Measurements from ENCODE around the gene MTMR10. TPM values are rescaled to one million over a fixed set of nuclear protein-coding genes. Genes with fewer than 3 reads are reported as not detected.

MTMR10 gene
- total and polyA plus RNA-seq, 2 donors (not counting 1 experiment from before 2014, with no cell fraction given) = 17.3 to 44.6 TPM

DNA sequence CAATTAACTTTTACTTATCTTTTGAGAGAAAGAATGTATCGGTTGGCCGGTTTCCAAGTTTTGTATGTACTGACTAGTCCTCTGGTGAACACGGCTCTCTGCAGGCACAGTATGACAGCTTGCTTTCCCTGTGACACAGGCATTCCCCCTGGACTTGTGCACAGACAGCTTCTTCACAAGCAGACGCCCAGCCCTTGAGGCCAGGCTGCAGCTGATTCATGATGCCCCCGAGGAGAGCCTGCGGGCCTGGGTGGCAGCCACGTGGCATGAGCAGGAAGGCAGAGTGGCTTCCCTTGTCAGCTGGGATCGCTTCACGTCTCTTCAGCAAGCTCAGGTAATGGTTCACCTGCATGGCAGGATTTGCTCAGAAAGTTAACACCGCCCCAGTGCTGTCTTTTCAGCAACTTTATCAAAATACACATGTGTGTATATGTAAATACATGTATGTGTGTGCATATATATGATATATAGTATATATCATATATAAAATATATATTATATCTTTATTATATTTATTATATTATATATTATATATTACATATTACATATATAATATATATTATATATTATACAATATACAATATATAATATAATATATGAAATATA lies 62.3 kb downstream of the MTMR10 start:
- H3K27ac ChIP-seq (ENCODE audit: insufficient read depth, low read length) = no peak overlapping the region

DNA sequence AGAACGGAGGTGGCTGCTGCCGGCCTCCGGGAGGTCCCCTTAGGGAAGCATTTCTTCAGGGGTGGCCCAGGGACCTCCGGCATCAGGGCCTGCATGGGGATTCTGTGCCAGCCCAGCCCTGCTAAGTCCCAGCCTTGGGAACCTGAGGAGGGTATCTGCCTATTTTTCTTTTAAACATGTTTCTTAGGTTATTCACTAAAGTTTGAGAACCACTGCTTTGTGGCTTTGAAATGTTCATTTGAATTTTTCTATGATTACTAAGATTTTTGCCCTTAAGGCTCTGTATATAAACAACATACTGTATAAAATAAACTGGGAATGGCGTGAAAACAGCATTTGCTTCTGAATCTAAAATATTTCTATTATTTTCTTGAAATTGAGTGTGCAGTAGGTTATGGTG lies 63.4 kb downstream of the MTMR10 start:
- Histone ChIP-seq H4K20me1 (ENCODE audit: control insufficient read depth, extremely low read depth, insufficient read depth, low read length) (no peaks in the 10 kb centered on the region), H2AFZ (ENCODE audit: low read length) (no peak overlapping the region), H3K9me3 (ENCODE audit: control insufficient read depth, insufficient read depth, low read depth, low read length) (no peaks in the 10 kb centered on the region), H3K4me1 (ENCODE audit: control insufficient read depth, extremely low read depth, insufficient read depth, low read length) (peaks cover 8% of the 10 kb centered on the region), H3K9ac (ENCODE audit: insufficient read depth, low read length) (no peak overlapping the region), H3K27me3 (ENCODE audit: control insufficient read depth, insufficient read depth, low read length) (no peaks in the 10 kb centered on the region), H3K79me2 (ENCODE audit: control insufficient read depth, insufficient read depth, low read length) (no peaks in the 10 kb centered on the region), H3K36me3 (ENCODE audit: control insufficient read depth, insufficient read depth, low read length) (peaks cover 14% of the 10 kb centered on the region), H3K27ac (ENCODE audit: insufficient read depth, low read length) (no peak overlapping the region), H3K4me3 (replicated peaks in 1 of 4; ENCODE audit: control extremely low read depth in 1 of 4, insufficient read depth in 1 of 4, low read depth in 3 of 4, low read length in 4 of 4) (no peak overlapping the region), H3K4me2 (ENCODE audit: extremely low read depth, insufficient read depth, low read length) (no peak overlapping the region)
- peak; percentile 8 to 15 for DNase-seq (ENCODE audit: low read depth in 2 of 2)
- TF ChIP-seq, protein P1, sequence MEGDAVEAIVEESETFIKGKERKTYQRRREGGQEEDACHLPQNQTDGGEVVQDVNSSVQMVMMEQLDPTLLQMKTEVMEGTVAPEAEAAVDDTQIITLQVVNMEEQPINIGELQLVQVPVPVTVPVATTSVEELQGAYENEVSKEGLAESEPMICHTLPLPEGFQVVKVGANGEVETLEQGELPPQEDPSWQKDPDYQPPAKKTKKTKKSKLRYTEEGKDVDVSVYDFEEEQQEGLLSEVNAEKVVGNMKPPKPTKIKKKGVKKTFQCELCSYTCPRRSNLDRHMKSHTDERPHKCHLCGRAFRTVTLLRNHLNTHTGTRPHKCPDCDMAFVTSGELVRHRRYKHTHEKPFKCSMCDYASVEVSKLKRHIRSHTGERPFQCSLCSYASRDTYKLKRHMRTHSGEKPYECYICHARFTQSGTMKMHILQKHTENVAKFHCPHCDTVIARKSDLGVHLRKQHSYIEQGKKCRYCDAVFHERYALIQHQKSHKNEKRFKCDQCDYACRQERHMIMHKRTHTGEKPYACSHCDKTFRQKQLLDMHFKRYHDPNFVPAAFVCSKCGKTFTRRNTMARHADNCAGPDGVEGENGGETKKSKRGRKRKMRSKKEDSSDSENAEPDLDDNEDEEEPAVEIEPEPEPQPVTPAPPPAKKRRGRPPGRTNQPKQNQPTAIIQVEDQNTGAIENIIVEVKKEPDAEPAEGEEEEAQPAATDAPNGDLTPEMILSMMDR (conservative IDR thresholded peaks at IDR 0.05 in 1 of 2, IDR thresholded peaks at IDR 0.05 in 1 of 2; ENCODE audit: low read depth in 1 of 2, low read length in 2 of 2) = no peak
- TF ChIP-seq EZH2 (IDR thresholded peaks at IDR 0.05; ENCODE audit: low read length, missing control alignments) = no peak

More for the DNA sequence above, 62.3 kb downstream of the MTMR10 start:
- Histone ChIP-seq H3K27me3 (ENCODE audit: control insufficient read depth, insufficient read depth, low read length) (no peaks in the 10 kb centered on the region), H3K4me3 (replicated peaks in 1 of 4; ENCODE audit: control extremely low read depth in 1 of 4, insufficient read depth in 1 of 4, low read depth in 3 of 4, low read length in 4 of 4) (no peak overlapping the region), H3K4me1 (ENCODE audit: control insufficient read depth, extremely low read depth, insufficient read depth, low read length) (peaks cover 8% of the 10 kb centered on the region), H3K36me3 (ENCODE audit: control insufficient read depth, insufficient read depth, low read length) (peaks cover 13% of the 10 kb centered on the region), H3K9ac (ENCODE audit: insufficient read depth, low read length) (no peak overlapping the region), H4K20me1 (ENCODE audit: control insufficient read depth, extremely low read depth, insufficient read depth, low read length) (no peaks in the 10 kb centered on the region), H3K79me2 (ENCODE audit: control insufficient read depth, insufficient read depth, low read length) (no peaks in the 10 kb centered on the region), H2AFZ (ENCODE audit: low read length) (no peak overlapping the region), H3K9me3 (ENCODE audit: control insufficient read depth, insufficient read depth, low read depth, low read length) (no peaks in the 10 kb centered on the region), H3K4me2 (ENCODE audit: extremely low read depth, insufficient read depth, low read length) (no peak overlapping the region)
- DNase-seq (ENCODE audit: low read depth in 2 of 2) = no peak
- TF ChIP-seq, protein P1 (conservative IDR thresholded peaks at IDR 0.05 in 1 of 2, IDR thresholded peaks at IDR 0.05 in 1 of 2; ENCODE audit: low read depth in 1 of 2, low read length in 2 of 2) = no peak
- no peak for TF ChIP-seq EZH2 (IDR thresholded peaks at IDR 0.05; ENCODE audit: low read length, missing control alignments)

DNA sequence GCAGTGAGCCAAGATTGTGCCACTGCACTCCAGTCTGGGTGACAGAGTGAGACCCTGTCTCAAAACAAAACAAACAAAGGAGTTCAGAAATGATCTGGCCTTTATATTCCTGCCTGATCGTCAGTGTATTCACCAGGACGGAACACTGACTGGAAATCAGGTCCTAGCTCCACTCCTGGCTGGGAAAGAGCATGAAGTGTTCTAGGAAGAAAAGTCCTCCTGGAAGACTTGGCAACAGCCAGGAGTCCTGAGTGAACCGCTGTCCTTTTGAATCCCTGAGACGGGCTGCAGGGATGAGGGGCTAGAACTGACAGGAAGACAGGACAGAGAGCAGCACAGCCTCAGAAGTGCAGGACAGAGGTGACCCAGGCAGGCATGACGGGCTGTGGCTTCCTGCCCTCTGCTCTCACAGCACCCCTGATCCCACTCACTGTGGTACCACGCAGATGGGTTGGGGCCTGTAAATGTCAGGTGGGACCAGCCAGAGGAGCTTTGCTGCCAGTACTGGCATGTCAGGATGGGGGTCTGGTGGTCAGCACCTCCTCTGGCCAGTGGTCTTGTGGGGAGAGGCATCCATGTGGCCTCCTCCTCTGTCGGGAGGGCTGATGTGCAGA lies 64.2 kb downstream of the MTMR10 start:
- Histone ChIP-seq H3K79me2 (ENCODE audit: control insufficient read depth, insufficient read depth, low read length) (no peaks in the 10 kb centered on the region), H4K20me1 (ENCODE audit: control insufficient read depth, extremely low read depth, insufficient read depth, low read length) (no peaks in the 10 kb centered on the region), H3K27ac (ENCODE audit: insufficient read depth, low read length) (no peak overlapping the region), H3K9ac (ENCODE audit: insufficient read depth, low read length) (no peak overlapping the region), H3K36me3 (ENCODE audit: control insufficient read depth, insufficient read depth, low read length) (peaks cover 14% of the 10 kb centered on the region), H3K4me3 (replicated peaks in 1 of 4; ENCODE audit: control extremely low read depth in 1 of 4, insufficient read depth in 1 of 4, low read depth in 3 of 4, low read length in 4 of 4) (no peak overlapping the region), H2AFZ (ENCODE audit: low read length) (no peak overlapping the region), H3K4me1 (ENCODE audit: control insufficient read depth, extremely low read depth, insufficient read depth, low read length) (peaks cover 8% of the 10 kb centered on the region), H3K9me3 (ENCODE audit: control insufficient read depth, insufficient read depth, low read depth, low read length) (no peaks in the 10 kb centered on the region), H3K27me3 (ENCODE audit: control insufficient read depth, insufficient read depth, low read length) (no peaks in the 10 kb centered on the region), H3K4me2 (ENCODE audit: extremely low read depth, insufficient read depth, low read length) (no peak overlapping the region)
- no peak for DNase-seq (ENCODE audit: low read depth in 2 of 2)
- TF ChIP-seq, protein P1 (conservative IDR thresholded peaks at IDR 0.05 in 1 of 2, IDR thresholded peaks at IDR 0.05 in 1 of 2; ENCODE audit: low read depth in 1 of 2, low read length in 2 of 2) = no peak
- TF ChIP-seq EZH2 (IDR thresholded peaks at IDR 0.05; ENCODE audit: low read length, missing control alignments) = no peak
